NCI-H446 treated with DMSO at 0.1 percent for 48 hours (cell line): Measurements from ENCODE around the gene APOL3.
"Not testable (repeated sequence)": the region's sequence is repeated elsewhere in the genome, so short reads cannot be mapped to it uniquely, and the experiment has no call there.

Experiments used
- DNase-seq: peaks from one replicate; lab custom pipeline; 2025; lab: John Stamatoyannopoulos, UW

Gene APOL3

GRCh38 chr22:36160499-36160942 is at the start of gene APOL3:
APOL3 (minus strand) TSS chr22:36160755; CDS start chr22:36149055, 11,700 bp downstream.
- DNase-seq, result no peak

DNA sequence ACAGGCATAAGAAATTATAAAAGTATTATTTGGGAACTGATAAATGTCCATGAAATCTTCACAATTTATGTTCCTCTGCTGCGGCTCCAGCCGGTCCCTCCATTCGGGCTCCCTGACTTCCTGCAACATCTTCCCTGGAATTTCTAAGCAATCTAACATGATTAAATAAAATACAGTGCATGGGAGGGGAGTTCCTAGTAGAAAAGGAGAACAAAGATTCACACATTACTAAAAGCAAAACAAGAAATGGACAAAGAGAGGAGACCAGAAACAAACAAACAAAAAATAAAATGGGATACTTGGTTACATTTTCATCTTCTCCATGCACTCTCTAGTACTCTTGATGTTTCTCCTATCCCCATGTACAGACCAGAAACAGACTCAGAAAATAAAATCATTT is 49.7 kb upstream of the APOL3 start:
- no peak for DNase-seq

DNA sequence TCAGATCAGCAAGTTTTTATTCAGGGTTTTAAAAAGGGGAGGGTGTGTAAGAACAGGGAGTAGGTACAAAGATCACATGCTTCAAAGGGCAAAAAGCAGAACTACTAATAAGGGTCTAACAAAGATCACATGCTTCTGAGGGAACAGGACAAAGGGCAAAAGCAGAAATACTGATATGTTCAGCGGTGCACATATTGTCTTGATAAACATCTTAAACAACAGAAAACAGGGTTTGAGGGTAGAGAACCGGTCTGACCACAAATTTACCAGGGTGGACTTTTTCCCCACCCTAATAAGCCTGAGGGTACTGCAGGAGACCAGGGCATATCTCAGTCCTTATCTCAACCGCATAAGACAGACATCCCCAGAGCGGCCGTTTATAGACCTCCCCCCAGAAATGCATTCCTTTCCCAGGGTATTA is 48.9 kb upstream of the APOL3 start:
- DNase-seq, result not testable (repeated sequence)

GRCh38 chr22:36208914-36209313 is 48.4 kb upstream of the APOL3 start:
- DNase-seq, result no peak

DNA sequence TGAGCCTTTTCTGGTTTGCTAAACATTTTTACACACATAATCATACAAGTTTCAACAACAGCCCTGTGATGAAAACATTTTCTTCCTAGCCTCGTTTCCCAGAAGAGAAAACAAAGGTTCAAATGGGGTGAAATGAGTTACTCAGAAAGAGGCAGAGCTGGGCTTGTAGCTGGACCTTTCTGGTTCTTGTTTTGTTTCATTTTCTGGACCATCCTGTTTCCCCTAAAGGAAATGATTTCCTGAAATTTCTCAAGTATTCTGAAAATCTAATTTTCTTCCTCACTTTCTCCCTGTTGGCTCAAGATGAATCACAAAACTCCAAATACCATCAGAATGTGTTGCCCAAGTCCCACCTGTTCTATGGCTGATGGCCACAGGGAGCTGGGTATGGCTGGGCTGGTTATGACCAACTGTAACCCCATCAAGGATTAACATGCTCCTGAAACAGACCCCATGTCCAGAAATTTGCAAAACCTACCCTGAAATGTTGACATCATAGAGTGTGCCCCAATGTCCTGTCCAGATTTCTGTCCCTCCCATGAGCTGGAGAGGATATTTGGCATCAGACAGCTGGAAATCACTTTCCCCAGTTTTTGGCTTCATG is 47.7 kb upstream of the APOL3 start:
- no peak for DNase-seq

GRCh38 chr22:36206255-36206654 is 45.7 kb upstream of the APOL3 start:
- DNase-seq, result no peak

GRCh38 chr22:36205573-36205972 is 45.0 kb upstream of the APOL3 start:
- not testable (repeated sequence) for DNase-seq

DNA sequence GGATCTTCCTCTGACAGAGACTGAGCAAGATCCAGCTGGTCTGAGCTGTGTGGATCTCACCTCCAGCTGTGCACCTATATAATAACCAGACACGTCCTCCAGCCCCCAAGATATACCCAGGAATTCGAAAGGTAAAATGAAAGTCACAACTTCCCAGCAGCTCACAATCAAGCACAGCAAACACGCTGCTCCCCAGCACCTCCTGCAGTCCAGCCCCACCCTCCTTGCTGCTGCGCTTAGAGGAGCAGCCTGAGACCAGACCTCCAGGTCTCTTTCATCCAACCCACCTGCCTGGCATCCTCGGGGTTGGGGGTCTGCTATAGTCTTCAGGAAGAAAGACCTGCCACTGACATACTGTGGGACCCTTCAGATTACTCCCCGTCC is 44.1 kb upstream of the APOL3 start:
- DNase-seq, result no peak

- no peak for DNase-seq
Measured at GRCh38 chr22:36204001-36204631, 43.6 kb upstream of the APOL3 start.

DNA sequence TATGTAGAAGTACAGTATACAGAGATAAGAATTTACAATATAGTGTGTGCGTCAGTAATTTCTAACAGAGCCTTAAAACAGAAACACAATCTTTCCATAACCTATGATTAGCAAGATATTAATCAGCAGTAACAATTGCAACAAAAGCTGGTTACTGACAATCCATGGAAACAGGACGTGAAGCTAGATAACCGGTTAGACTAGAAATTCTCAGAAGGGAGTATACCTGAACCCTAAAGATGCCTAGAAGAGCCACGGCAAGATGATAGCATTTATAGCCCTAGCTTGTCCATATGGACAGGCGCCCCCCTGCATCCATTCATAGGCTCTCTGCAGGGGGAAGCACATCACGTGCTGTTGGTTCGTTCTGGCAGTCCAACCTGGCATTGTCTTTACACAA is 42.9 kb upstream of the APOL3 start:
- DNase-seq, result not testable (repeated sequence)

GRCh38 chr22:36202906-36203305 is 42.4 kb upstream of the APOL3 start:
- DNase-seq, result not testable (repeated sequence)

GRCh38 chr22:36201630-36202319 is 41.2 kb upstream of the APOL3 start, which contains the start of gene APOL4:
APOL4 (minus strand) TSS chr22:36201809; CDS start chr22:36201734, 75 bp downstream.
- peak; percentile 56 for DNase-seq

DNA sequence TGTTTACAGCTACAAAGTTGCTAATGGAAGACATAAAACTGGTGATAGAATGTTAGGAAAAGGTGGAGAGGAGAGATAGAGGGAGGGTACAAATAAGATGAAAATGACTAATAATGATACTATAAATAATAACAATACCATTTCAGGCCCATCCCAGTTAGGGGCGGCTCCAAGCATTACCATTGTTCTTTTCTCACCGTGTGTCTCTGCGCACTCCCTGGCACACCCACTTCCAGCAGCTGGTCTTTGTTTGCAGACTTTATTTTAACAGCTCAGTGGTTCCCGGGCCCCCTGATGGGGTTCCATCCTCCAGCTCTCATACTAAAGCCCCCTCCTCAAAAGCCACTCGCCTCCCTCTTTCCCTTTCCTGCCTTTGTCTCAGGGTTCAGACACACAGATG is 40.5 kb upstream of the APOL3 start:
- DNase-seq, result not testable (repeated sequence)

DNA sequence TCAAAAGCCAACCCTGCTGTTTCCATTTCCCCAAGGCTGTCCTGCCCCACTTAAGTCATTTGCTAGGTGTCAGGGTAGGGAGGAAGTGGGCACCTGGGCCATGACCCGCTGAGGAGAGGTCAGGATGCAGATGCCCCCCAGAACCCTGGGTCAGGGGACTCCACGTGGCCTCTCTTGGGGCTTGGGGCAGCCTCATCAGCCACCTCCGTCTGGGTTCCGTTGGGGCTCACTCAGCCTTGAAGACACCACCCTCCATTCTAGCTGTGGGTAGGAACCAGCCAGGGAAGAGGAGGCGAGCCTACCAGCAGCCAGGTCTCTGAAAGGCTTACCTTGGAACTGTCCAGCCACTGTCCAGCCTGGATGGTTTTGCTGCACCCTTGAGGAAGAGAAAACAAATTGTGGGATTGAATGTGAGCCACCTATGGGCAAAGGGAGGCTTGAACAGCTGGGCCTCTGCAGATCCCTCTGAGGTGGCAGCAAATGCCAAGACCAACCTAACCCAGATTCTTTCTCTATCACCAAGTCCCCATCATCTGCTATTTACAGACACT is 38.5 kb upstream of the APOL3 start:
- no peak for DNase-seq

GRCh38 chr22:36198536-36198935 is 38.0 kb upstream of the APOL3 start:
- no peak for DNase-seq

- no peak for DNase-seq
Measured at GRCh38 chr22:36197514-36198146, 37.1 kb upstream of the APOL3 start.

DNA sequence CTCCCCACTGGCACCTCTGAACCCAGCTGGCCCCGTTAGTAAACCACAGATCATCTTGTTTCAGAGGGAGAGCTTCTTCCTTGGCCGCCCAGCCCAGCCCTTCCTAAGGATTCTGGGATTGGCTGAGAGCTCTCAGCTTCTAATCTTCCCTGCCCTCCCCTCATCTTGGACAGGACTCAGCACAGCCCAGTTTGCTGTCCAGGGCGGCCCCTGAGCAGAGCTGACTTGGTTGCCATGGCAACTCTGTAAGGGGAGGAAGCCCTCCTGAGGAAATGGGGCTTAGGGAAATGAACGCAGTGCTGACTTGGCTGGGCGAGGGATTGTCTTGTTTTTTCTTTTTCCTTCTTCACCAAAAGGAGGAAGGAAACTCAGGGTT is 36.5 kb upstream of the APOL3 start:
- DNase-seq, result no peak

DNA sequence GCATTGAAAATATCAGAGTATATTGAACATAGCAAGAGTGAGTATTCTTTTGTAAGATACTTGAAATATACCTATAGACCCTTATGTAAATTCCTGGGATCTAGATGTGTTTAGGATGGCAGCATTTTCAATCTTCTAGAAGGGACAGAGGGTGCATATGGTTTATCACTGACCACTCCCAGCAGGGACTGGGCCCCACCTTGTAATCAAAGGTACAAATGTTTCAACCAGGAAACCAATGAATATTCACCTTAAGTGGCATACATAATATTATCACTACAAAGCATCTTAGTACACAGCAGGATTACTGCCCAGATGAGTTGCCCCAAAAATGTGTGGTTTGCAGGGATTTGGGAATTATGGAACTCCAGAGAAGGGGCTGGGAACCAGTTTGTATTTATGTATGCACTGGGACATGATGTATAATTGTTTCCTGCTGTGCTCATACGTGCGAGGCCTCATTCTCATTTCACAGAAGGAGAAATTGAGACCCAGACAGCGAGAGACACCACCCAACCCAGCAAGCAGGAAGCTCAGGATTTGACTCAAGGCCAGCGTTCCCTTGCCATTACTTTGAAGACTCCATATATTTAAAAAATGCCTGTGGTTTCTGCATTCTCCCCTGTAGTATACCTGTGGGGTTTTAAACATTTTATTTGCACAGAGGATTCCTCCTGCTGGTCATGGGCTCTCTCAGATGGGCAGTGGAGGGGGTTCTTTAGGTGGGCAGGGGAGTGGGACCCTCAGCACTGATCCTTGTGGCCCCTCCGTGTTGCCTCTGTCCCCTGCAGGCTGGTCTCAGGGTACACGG is 35.9 kb upstream of the APOL3 start:
- no peak for DNase-seq

DNA sequence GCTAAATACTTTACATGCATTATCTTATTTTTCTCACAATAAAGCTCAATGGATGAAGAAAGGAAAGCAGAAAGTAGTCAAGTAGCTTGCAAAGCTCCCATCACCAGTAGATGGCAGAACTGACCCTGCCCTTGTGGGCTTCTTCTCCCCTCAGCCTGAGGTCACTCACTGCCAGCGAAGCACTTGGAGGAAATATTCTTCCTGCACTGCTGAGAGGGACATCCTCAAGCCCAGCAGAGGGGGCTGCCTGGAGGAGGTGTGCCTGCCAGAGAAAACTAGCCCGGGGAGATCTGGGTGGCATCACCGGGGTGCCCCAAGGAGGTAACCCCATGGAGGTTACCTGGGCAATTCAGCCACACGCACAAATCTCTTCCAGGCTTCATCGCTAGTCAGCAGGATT is 34.4 kb upstream of the APOL3 start:
- DNase-seq, result no peak

GRCh38 chr22:36194385-36194784 is 33.8 kb upstream of the APOL3 start:
- no peak for DNase-seq

- DNase-seq, result no peak
Measured at GRCh38 chr22:36193577-36193976, 33.0 kb upstream of the APOL3 start.

GRCh38 chr22:36193171-36193570 is 32.6 kb upstream of the APOL3 start:
- no peak for DNase-seq
